Measurements from ENCODE around the gene MTCH2. TPM values are rescaled to one million over a fixed set of nuclear protein-coding genes. Genes with fewer than 3 reads are reported as not detected.
A peak's percentile ranks its signal among the peaks of the same experiment; 100 is the strongest.
"Not testable (repeated sequence)": the region's sequence is repeated elsewhere in the genome, so short reads cannot be mapped to it uniquely, and the experiment has no call there.

Gene MTCH2
- total RNA-seq, 1 experiment from 2014 or later, result 254 TPM

DNA sequence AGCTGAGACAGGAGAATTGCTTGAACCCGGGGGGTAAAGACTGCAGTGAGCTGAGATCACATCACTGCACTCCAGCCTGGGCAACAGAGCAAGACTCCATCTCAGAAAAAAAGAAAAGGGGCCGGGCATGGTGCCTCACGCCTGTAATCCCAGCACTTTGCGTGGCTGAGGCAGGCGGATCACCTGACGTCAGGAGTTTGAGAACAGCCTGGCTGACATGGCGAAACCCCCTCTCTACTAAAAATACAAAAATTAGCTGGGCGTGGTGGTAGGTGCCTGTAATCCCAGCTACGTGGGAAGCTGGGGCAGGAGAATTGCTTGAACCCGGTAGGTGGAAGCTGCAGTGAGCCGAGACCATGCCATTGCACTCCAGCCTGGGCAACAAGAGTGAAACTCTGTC is 6.0 kb downstream of the MTCH2 start:
- not testable (repeated sequence) for DNase-seq (ENCODE audit: low spot score)

- peak; percentile 14 for DNase-seq (ENCODE audit: low spot score)
These were observed 10.9 kb downstream of the MTCH2 start for GRCh38 chr11:47631473-47631872.

GRCh38 chr11:47628026-47628425 is 14.3 kb downstream of the MTCH2 start:
- DNase-seq (ENCODE audit: low spot score), result no peak

- no peak for DNase-seq (ENCODE audit: low spot score)
These were observed 16.1 kb downstream of the MTCH2 start for GRCh38 chr11:47626234-47626633.

DNA sequence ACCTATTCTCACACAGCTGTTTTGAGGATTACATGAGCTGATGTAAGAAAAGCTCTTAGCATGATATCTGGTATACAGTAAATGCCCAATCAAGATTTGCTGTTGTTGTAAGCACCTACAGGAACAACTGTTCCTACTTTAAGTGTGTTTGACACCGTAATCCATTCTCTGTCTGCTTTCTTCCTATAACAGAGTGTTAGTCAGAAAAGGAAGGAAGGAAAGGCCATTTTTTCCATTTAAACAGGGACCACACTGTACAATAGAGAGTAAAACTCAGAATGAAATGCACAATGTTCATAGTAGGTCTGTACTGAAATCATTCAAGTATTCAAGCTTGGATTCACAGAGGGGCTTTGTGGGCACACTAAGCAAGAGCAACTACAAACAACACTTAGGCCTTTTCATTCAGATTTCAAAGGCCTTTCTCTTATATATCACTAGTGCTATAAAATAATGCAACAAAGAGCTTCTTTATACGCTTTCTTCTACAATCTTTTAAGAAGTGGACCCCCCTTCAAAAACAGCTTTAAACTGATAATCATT is 21.5 kb downstream of the MTCH2 start:
- DNase-seq (ENCODE audit: low spot score), result no peak

DNA sequence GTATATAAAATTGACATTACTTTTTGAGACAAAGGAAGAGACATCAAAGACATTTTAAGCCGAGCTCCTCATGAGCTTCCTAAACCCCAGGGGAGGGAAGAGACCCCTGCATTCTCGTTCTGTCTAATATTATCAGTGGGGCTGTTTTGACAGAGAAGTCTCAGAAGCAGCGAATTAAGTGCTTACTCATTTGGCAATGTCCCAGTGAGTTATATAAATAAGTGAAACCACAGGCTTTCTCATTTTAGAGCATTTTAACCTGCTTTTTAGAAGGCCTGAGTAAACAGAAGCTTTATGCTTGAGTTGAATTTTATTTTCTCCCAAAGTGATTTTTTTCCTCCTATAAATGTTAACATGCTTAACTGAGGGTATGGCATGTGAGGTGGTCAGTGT is 24.9 kb downstream of the MTCH2 start:
- no peak for DNase-seq (ENCODE audit: low spot score)

DNA sequence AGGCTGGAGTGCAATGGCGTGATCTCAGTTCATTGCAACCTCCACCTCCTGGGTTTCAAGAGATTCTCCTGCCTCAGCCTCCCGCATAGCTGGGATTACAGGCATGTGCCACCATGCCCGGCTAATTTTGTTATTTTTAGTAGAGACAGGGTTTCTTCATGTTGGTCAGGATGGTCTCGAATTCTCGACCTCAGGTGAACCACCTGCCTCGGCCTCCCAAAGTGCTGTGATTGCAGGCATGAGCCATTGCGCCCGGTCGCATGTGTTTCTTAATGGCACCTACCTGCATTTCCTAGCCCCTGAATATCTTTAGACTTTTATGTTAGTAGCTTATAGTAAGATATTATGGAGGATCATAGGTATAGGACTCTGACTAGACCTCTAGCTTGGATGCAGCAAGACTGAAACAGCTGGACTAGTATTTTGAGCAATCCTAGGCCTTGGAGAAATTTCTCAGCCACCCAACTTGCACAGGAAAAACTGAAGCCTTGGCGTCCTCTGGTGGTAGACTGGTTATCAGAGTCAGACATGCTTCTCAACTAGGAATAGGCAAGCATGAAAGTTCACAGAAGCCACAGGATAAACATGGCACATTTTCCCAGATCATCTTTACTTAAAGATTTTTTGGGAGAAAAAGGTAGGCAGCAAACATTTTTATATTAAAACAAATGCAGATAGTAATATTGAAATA is 25.5 kb downstream of the MTCH2 start:
- DNase-seq (ENCODE audit: low spot score), result peak; percentile 43

- no peak for DNase-seq (ENCODE audit: low spot score)
These were observed 27.1 kb downstream of the MTCH2 start for GRCh38 chr11:47615249-47615648.

- no peak for DNase-seq (ENCODE audit: low spot score)
These were observed 31.0 kb downstream of the MTCH2 start for GRCh38 chr11:47611348-47611794.

- DNase-seq (ENCODE audit: low spot score), result no peak
These were observed 32.7 kb downstream of the MTCH2 start for GRCh38 chr11:47609675-47610074.

- peak; percentile 20 for DNase-seq (ENCODE audit: low spot score)
These were observed 35.0 kb downstream of the MTCH2 start for GRCh38 chr11:47607380-47607779.

DNA sequence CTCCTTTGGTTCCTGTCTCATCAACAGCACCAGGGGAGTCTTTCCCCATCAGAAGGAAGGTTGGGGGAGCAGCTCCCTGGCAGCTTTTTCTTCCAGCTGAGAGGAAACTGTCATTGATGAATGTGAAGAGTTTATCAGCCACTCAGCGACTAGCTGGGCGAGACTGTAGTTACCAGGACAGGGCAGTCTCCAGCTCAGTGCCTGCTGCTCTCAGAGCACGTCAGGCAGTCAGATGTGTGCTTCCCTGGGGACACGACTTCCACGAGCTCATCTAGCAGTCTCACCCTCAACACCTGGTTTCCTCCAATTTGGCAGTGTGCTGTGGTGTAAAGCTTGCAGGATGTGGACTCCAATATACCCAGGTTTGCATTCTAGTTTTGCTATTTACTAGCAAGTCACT is 35.6 kb downstream of the MTCH2 start:
- no peak for DNase-seq (ENCODE audit: low spot score)

DNA sequence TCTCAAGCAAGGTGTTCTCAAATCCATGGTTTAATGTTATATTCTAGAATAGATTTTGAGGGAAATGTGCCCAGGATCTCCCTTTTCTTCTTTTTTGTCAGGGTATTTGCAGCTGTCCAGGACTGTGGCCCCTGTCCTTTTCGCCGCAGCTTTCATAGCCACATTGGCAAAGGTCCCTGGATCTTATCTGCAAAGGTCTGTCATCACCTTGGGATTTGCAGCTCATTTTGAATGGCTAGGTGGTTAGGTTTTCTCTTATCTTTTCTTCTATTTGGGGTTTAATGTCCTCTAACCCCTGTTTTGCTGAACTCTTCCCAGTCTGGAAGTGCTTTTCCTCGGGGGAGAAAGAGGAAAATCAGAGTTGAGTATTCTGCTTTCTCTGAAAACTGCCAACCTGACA is 36.4 kb downstream of the MTCH2 start:
- DNase-seq (ENCODE audit: low spot score), result no peak

DNA sequence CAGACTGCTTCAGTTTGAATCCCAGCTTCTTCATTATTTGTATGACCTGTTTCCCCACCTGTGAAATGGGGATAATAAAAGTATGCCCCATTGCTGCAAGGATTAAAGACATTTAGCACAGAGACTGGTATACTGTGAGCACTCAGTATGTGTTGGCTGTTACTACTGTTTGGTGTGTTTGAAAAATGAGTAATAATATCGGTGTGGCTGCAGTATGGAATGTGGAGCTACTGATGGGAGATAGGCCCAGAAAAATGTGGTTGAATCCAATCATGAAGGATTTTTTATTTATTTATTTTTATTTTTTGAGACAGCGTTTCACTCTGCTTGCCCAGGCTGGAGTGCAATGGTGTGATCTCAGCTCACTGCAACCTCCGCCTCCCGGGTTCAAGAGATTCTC is 39.1 kb downstream of the MTCH2 start:
- DNase-seq (ENCODE audit: low spot score), result no peak

GRCh38 chr11:47599902-47600301 is 42.5 kb downstream of the MTCH2 start:
- no peak for DNase-seq (ENCODE audit: low spot score)

- no peak for DNase-seq (ENCODE audit: low spot score)
These were observed 46.4 kb downstream of the MTCH2 start for GRCh38 chr11:47595967-47596366.

GRCh38 chr11:47595029-47595428 is 47.3 kb downstream of the MTCH2 start:
- DNase-seq (ENCODE audit: low spot score), result no peak

DNA sequence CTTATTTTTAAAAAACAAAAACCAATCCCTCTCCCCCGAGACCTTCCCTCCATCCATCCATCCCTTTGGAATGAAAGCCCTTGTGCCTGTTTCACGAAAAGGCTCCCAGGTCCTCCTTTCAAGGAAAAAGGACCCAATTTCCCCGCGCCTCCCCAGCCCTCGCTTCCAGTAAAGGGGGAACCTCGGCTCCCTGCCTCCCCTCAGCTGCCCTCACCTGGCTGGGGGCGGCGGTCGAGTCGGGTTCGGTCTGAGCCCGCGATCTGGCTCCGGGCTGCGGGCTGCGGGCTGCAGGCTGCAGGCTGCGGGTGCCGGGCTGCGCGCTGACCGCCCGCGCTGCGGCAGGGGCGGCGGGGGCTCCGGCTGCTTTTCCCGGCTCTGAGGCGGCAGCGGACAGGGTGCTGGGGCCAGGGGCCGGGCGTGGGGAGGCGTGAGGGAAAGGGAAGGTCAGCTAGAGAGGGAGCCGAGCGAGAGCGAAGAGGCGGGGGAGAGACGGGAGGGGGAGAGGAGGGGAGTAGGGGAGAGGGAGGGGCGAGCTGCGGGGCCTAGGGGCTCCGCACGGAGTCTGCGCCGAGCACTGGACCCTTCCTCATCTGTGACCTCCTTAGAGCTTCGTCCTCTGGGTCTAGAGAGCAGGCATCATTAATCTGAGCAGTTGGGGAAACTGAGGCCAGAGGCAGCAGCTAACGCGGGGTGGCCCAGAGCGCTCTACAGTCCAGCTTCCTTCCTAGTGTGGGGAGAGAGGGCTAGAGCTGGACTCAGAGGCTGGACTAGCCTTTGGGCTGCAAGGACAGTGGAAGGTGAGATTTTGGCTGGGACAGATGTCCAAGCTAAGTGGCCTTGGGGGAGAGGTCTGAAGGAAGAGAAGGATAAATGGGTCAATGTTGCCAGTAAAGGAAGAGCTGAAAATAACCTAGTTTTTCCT is 48.2 kb downstream of the MTCH2 start, which contains the start of gene C1QTNF4:
Gene C1QTNF4 (minus strand): TSS at position 478 of the 922 bp plus-strand sequence. CDS start 3,601 bp downstream, outside the sequence.
- no peak for DNase-seq (ENCODE audit: low spot score)

DNA sequence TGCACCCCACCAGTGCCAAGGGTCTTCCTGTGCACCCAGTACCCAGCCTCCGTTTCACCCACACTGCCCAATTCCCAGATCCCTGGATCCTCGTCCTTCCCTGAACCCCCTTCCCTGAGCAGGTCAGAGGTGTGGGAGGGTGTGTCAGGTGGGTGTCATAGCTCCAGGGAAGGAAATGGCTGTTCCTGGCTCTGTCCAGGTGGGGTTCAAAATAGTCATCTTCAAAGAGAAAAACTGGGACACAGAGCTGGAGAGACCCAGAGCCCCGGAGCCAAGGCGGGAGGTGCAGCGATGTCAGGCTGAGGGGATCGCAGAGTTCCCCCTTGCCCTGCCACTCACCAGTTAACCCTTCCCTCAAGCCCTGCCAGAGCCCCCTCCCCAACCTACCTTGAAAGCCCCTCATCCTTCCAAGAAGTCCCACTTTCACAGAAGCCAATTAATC is 48.8 kb downstream of the MTCH2 start:
- no peak for DNase-seq (ENCODE audit: low spot score)

GRCh38 chr11:47592970-47593369 is 49.4 kb downstream of the MTCH2 start:
- no peak for DNase-seq (ENCODE audit: low spot score)

- no peak for DNase-seq (ENCODE audit: low spot score)
These were observed 50.1 kb downstream of the MTCH2 start for GRCh38 chr11:47592251-47592650.

- no peak for DNase-seq (ENCODE audit: low spot score)
These were observed 50.6 kb downstream of the MTCH2 start for GRCh38 chr11:47591764-47592163.
